Inferior parietal cortex (tissue), 1 donor: Measurements from ENCODE around the gene GDF10.

Experiments used
- DNase-seq: peaks from one replicate; pipeline ENCODE4 v3.0.0-alpha.2; 2016; ENCODE audit errors: extremely low spot score

GDF10 gene

GRCh38 chr10:47314416-47314970 is 14.5 kb downstream of the GDF10 start:
- DNase-seq = no peak

- no peak for DNase-seq
Observed at GRCh38 chr10:47315421-47315820, 15.4 kb downstream of the GDF10 start.

DNA sequence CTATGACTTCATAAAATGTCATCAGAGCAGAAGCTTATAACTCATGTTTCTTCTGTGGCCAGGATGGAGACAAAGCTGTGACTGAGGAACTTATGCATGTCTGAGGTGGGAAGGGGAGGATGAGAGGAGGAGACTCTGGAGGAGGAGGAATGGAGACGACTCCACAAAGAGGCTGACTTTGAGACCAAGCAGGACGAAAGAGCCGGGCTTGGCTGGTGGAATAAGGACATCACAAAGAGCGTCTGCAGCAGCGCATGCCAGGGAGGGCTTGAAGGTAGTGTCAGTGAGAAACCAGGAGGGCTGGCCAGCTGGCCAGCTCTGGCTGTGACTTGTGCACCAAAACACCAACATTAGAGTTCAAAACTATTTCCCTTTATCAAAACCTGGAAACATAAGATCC is 16.1 kb downstream of the GDF10 start:
- DNase-seq = no peak

- no peak for DNase-seq
Observed at GRCh38 chr10:47317251-47317650, 17.3 kb downstream of the GDF10 start.

DNA sequence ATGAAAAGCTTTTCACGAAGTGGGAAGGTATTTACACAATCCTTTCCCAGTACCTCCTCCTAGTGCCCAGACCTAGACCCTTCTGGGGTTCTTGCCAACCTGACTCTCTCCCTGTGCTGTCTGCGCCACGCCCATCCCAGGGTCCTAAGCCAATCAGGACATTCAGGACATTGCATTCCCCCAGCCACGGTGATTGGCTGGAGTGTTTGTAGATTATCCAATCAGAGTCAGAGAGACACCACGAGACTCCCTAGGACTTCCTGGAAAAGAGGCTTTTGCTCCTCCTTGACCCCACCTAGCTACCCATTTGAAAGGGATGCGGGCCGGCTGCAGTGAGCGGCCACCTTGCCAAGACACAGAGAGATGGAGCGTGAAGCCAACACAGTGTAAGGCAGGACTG is 18.7 kb downstream of the GDF10 start:
- DNase-seq = no peak

GRCh38 chr10:47319784-47320183 is 19.8 kb downstream of the GDF10 start:
- DNase-seq = no peak

GRCh38 chr10:47320812-47321211 is 20.8 kb downstream of the GDF10 start:
- DNase-seq = no peak

DNA sequence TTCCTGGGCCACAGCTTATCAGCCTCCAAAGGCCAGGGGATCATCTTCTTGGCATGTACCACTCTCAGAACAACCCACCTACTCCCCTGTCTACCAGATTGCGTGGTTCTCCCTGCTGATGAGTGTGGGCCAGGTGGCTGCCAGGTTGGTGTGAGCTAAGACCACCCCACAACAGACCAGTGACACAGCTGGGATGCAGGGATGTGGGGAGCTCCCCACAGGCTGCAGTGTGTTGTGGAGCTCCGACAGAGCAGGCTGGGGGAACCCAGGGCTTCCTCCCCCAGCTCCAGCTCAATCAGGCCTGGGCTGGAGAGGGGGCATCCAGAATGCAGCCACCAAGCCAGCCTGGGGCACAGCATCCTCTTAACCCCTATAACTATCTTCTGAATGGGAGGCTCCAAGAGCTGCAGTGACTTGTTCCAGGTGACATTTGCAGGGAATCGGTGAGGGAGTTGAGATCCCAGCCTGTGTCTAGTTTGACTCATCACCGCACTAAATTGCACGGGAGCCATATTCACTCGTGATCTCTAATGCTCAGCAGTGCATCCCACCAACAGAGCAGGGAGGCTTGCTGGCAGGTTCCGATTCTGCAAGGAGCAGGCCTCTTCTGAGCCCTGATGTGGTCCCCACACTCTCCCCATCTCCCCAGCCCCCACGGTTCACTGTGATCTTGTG is 21.7 kb downstream of the GDF10 start:
- DNase-seq = no peak

DNA sequence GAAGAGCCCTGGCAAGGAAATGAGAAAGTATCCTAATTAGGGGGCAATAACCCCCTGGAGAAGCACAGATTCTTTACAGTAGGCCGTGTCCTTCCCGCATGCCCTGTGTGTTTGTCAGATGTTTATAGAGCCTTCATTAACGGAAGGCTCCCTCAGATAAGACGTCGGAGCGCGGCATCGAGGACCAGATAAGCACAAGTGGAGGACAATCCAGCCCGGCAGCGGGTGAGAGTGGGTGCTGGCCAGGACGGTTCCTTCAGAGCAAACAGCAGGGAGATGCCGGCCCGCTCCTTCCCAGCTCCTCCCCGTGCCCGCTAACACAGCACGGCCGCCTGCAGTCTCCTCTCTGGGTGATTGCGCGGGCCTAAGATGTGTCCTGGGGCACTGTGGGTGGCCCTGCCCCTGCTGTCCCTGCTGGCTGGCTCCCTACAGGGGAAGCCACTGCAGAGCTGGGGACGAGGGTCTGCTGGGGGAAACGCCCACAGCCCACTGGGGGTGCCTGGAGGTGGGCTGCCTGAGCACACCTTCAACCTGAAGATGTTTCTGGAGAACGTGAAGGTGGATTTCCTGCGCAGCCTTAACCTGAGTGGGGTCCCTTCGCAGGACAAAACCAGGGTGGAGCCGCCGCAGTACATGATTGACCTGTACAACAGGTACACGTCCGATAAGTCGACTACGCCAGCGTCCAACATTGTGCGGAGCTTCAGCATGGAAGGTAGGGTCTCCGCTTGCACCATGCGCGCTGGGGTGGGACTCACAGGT is 22.5 kb downstream of the GDF10 start, which contains the start of gene GDF2:
Gene GDF2, plus strand, starts transcription at position 155 of the 762 bp plus-strand sequence. Its CDS starts 215 bp downstream, at position 370.
- no peak for DNase-seq

GRCh38 chr10:47323087-47323486 is 23.1 kb downstream of the GDF10 start:
- DNase-seq = no peak

DNA sequence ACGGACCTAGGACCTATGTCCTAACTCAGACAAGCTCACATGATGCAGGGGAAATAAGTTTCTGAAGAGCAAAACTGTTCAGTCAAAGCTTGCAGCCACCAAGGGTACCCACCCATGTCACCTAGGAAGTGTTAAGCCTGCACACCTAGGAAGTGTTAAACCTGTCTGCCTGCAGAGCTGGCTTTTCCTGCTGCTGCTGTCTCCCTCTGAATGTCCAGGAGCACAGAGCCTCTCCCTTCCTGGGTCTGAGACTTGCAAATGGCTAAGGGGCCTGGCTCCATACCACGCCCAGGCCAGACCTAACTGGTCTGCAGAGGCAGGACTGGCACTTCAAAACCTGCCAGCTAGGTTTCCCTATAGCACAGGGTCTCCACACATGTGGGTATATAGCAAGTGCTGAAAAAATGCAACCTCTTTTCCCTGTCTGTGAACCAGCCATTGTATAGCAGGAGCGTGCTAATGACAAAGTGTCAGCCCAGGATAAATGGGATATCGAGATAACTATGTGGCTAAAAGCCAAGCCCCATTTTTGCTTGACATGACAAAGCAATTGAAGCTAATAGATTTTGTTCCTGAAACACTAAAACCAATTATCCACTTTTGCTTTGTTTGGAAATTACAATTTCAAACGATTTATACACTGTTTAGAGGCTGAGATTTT is 23.8 kb downstream of the GDF10 start:
- DNase-seq = no peak

DNA sequence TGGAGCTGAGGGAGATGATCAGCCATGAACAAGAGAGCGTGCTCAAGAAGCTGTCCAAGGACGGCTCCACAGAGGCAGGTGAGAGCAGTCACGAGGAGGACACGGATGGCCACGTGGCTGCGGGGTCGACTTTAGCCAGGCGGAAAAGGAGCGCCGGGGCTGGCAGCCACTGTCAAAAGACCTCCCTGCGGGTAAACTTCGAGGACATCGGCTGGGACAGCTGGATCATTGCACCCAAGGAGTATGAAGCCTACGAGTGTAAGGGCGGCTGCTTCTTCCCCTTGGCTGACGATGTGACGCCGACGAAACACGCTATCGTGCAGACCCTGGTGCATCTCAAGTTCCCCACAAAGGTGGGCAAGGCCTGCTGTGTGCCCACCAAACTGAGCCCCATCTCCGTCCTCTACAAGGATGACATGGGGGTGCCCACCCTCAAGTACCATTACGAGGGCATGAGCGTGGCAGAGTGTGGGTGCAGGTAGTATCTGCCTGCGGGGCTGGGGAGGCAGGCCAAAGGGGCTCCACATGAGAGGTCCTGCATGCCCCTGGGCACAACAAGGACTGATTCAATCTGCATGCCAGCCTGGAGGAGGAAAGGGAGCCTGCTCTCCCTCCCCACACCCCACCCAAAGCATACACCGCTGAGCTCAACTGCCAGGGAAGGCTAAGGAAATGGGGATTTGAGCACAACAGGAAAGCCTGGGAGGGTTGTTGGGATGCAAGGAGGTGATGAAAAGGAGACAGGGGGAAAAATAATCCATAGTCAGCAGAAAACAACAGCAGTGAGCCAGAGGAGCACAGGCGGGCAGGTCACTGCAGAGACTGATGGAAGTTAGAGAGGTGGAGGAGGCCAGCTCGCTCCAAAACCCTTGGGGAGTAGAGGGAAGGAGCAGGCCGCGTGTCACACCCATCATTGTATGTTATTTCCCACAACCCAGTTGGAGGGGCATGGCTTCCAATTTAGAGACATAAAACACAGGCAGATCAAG is 25.6 kb downstream of the GDF10 start:
- DNase-seq = no peak

GRCh38 chr10:47326306-47326926 is 26.4 kb downstream of the GDF10 start:
- no peak for DNase-seq

GRCh38 chr10:47326927-47327330 is 26.9 kb downstream of the GDF10 start:
- no peak for DNase-seq

GRCh38 chr10:47329855-47330254 is 29.9 kb downstream of the GDF10 start:
- DNase-seq = no peak

GRCh38 chr10:47330366-47330765 is 30.4 kb downstream of the GDF10 start:
- no peak for DNase-seq

DNA sequence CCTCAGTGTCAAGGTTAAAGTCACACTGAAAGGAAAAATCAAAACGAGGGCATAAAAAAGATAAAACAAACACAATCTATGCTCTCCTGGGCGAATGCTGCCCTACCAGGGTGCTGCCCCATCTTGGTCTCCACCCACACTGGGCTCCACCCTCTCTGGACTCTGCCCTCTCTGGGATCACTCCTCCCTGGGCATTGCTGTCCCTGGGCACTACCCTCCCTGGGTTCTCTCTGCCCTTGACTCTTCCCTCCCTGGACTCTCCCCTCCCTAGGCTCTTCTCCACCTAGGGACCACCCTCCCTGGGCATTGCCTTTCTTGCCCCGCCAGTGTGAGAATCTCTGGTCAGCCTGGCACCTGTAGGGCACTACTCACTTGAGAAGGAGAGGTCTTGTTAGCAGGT is 30.8 kb downstream of the GDF10 start:
- no peak for DNase-seq

GRCh38 chr10:47331491-47331890 is 31.5 kb downstream of the GDF10 start:
- DNase-seq = no peak

DNA sequence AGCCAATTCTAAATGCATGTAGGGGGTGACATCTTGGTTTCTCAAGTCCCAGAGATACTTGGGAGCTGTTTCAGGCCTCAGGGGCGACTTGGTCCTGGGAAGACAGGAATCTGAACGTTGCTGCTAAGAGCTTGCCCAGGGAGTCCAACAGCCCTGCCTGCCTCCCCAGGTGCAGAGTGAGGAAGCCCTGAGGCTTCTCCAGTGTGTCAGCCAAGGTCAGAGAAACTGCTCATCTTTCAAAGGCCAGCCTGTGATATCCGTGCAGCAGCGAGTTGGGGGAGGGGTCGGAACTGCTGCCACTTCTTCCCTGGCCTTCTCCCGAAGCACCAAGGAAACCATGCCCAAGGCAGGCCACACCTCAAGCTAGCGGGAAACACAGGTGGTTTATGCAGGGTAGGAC is 32.0 kb downstream of the GDF10 start:
- no peak for DNase-seq

- no peak for DNase-seq
Observed at GRCh38 chr10:47332371-47332770, 32.4 kb downstream of the GDF10 start.

- no peak for DNase-seq
Observed at GRCh38 chr10:47332946-47333345, 32.9 kb downstream of the GDF10 start.
